IMR-90 (cell line): ENCODE measurements around the gene RAPGEF2. TPM values are rescaled to one million over a fixed set of nuclear protein-coding genes. Genes with fewer than 3 reads are reported as not detected.

ENCODE experiments used
- ATAC-seq: fragments of 200-7000 bp; cut with Tn5 transposase; 2 replicates; pipeline ENCODE4 v1.9.1; 2020; ENCODE audit warnings: low read depth, mild to moderate bottlenecking, moderate library complexity
- BruUV-seq: library from RNA; stranded (reverse); fragments of 400-500 nt; replicated peaks from 2 replicates; lab custom pipeline; 2021; lab: Mats Ljungman, UMichigan
- CTCF ChIA-PET: fragments of 300-600 bp; formaldehyde crosslinking; extraction: SDS; loops from one replicate; lab custom pipeline; 2021; ENCODE audit warnings: antibody characterized with exemption; lab: Yijun Ruan, JAX
- POLR2A ChIA-PET: fragments of 300-600 bp; sonication (Branson Sonifier 250); formaldehyde crosslinking; loops from one replicate; lab custom pipeline; 2022; ENCODE audit warnings: antibody characterized with exemption; ENCODE audit not compliant: unreplicated experiment; lab: Charles Lee
- DNase-seq: peaks from one replicate; pipeline ENCODE4 v3.0.0; 2013
- H2AFZ ChIP-seq: replicated peaks from 2 replicates; pipeline ENCODE3; 2013; ENCODE audit warnings: low read length, mild to moderate bottlenecking; ENCODE audit not compliant: poor library complexity
- H2AK5ac ChIP-seq: 2 replicates; pipeline ENCODE4 v1.6.1; 2013; ENCODE audit warnings: low read depth, low read length, inconsistent platforms
- H2AK9ac ChIP-seq: replicated peaks from 2 replicates; pipeline ENCODE3; 2013; ENCODE audit warnings: mild to moderate bottlenecking, low read depth, low read length, moderate library complexity; ENCODE audit not compliant: poor library complexity
- H2BK120ac ChIP-seq: 2 replicates; pipeline ENCODE4 v1.6.1; 2013; ENCODE audit warnings: low read depth, low read length, inconsistent platforms
- H2BK15ac ChIP-seq: 3 replicates; pipeline ENCODE4 v1.6.1; 2013; ENCODE audit warnings: low read depth, low read length, inconsistent platforms
- H2BK20ac ChIP-seq: 2 replicates; pipeline ENCODE4 v1.6.1; 2013; ENCODE audit warnings: low read depth, mild to moderate bottlenecking, inconsistent platforms, low read length, moderate library complexity
- H2BK5ac ChIP-seq: 2 replicates; pipeline ENCODE4 v1.6.1; 2013; ENCODE audit warnings: mild to moderate bottlenecking, low read depth, low read length, inconsistent platforms; ENCODE audit not compliant: poor library complexity, severe bottlenecking
- H3K14ac ChIP-seq: replicated peaks from 2 replicates; pipeline ENCODE4 v1.6.1; 2013; ENCODE audit warnings: low read depth, low read length, inconsistent platforms
- H3K18ac ChIP-seq: 2 replicates; pipeline ENCODE4 v1.6.1; 2013; ENCODE audit warnings: low read depth, low read length, control low read depth
- H3K23ac ChIP-seq: 2 replicates; pipeline ENCODE4 v1.6.1; 2013; ENCODE audit warnings: low read depth, low read length, inconsistent platforms
- H3K27ac ChIP-seq: 2 replicates; pipeline ENCODE4 v1.5.1; 2013; ENCODE audit warnings: mild to moderate bottlenecking, control low read depth, low read length; ENCODE audit not compliant: insufficient read depth
- H3K27me3 ChIP-seq: 2 replicates; pipeline ENCODE4 v1.6.1; 2013; ENCODE audit warnings: low read length; ENCODE audit not compliant: control insufficient read depth, insufficient read depth
- H3K36me3 ChIP-seq: 2 replicates; pipeline ENCODE4 v1.6.1; 2013; ENCODE audit warnings: low read length, mixed read lengths; ENCODE audit not compliant: control insufficient read depth, insufficient read depth
- H3K4ac ChIP-seq: 2 replicates; pipeline ENCODE4 v1.6.1; 2013; ENCODE audit warnings: low read depth, low read length, inconsistent platforms
- H3K4me1 ChIP-seq: 2 replicates; pipeline ENCODE4 v1.6.1; 2013; ENCODE audit warnings: low read length, mixed read lengths; ENCODE audit not compliant: control insufficient read depth, insufficient read depth
- H3K4me2 ChIP-seq: 2 replicates; pipeline ENCODE4 v1.6.1; 2013; ENCODE audit warnings: low read depth, mild to moderate bottlenecking, control low read depth, low read length, moderate library complexity
- H3K4me3 ChIP-seq: 2 replicates; pipeline ENCODE4 v1.5.1; 2013; ENCODE audit warnings: low read depth, mild to moderate bottlenecking, control low read depth, low read length, moderate library complexity; ENCODE audit not compliant: insufficient read depth
- H3K56ac ChIP-seq: 2 replicates; pipeline ENCODE4 v1.6.1; 2013; ENCODE audit warnings: low read length, inconsistent platforms; ENCODE audit not compliant: insufficient read depth; ENCODE audit errors: extremely low read depth
- H3K79me1 ChIP-seq, 2 experiments: 2 replicates each; pipeline ENCODE4 v1.6.1; 2013; ENCODE audit warnings: low read length in 2 of 2, inconsistent platforms in 1 of 2, low read depth in 1 of 2
- H3K9ac ChIP-seq: 2 replicates; pipeline ENCODE4 v1.6.1; 2013; ENCODE audit warnings: low read depth, low read length, control low read depth
- H3K9me1 ChIP-seq: 2 replicates; pipeline ENCODE4 v1.6.1; 2013; ENCODE audit warnings: low read length, inconsistent platforms; ENCODE audit not compliant: insufficient read depth
- H3K9me3 ChIP-seq: 2 replicates; pipeline ENCODE4 v1.6.1; 2013; ENCODE audit warnings: low read length; ENCODE audit not compliant: control insufficient read depth, insufficient read depth
- H4K20me1 ChIP-seq: 2 replicates; pipeline ENCODE4 v1.6.1; 2013; ENCODE audit warnings: low read length, inconsistent platforms; ENCODE audit not compliant: insufficient read depth
- H4K5ac ChIP-seq: 2 replicates; pipeline ENCODE4 v1.6.1; 2013; ENCODE audit warnings: mild to moderate bottlenecking, low read depth, low read length, control low read depth
- H4K8ac ChIP-seq, 2 experiments: 2 replicates each; pipeline ENCODE4 v1.6.1; 2013; ENCODE audit warnings: low read depth in 2 of 2, low read length in 2 of 2, control low read depth in 1 of 2, inconsistent platforms in 1 of 2
- H4K91ac ChIP-seq: 2 replicates; pipeline ENCODE4 v1.6.1; 2013; ENCODE audit warnings: low read depth, low read length, inconsistent platforms; ENCODE audit not compliant: insufficient read depth
- RAD21 ChIP-seq: IDR thresholded peaks from 2 replicates; pipeline ENCODE4 v1.6.1; 2012; ENCODE audit warnings: low read length, improper control_type of control experiment
- SMC3 ChIP-seq: fragments of 150-350 bp; IDR thresholded peaks from 2 replicates; pipeline ENCODE4 v1.6.1; 2016; ENCODE audit warnings: low read depth, mild to moderate bottlenecking, antibody characterized with exemption, low read length, moderate library complexity
- WGBS, 2 experiments: methylation state at CpG; one replicate each; pipeline versions ENCODE4 v1.1.5 to v1.1.7; 2013; ENCODE audit warnings: missing lambda C conversion rate in 2 of 2; ENCODE audit not compliant: insufficient read length in 1 of 2; ENCODE audit errors: extremely low coverage in 2 of 2; 5-methylcytosine and 5-hydroxymethylcytosine counted together
- dilution Hi-C: fragments of 300-500 bp; cut with HindIII; formaldehyde crosslinking; loops from one replicate; pipeline ENCODE4 v1.14.3; 2018; ENCODE audit warnings: low sequenced_read_pairs; ENCODE audit not compliant: unreplicated experiment
- in situ Hi-C: fragments of 300-500 bp; cut with MboI; formaldehyde crosslinking; loops from 3 replicates; pipeline ENCODE4 v1.14.3; 2019; ENCODE audit warnings: low sequenced_read_pairs, inconsistent platforms, mixed read lengths
- intact Hi-C: fragments of 100-400 bp; cut with micrococcal nuclease; formaldehyde crosslinking; loops from 2 replicates; pipeline ENCODE4 v1.10.0; 2022
- polyA plus RNA-seq, 3 experiments: library from polyadenylated mRNA; depleted of rRNA; stranded (reverse); fragments of >200 nt; gene quantifications; 2 replicates each; pipeline ENCODE4 v1.2.3, GENCODE V29; 2012; ENCODE audit warnings: low replicate concordance in 1 of 3
- total RNA-seq: library from RNA; depleted of rRNA; stranded (reverse); fragments of >200 nt; gene quantifications from 2 replicates; pipeline ENCODE4 v1.2.3, GENCODE V29; 2012
- TF ChIP-seq, protein P1 (sequence below): fragments of 150-350 bp; IDR thresholded peaks from 2 replicates; pipeline ENCODE4 v1.6.1; 2017; ENCODE audit warnings: mild to moderate bottlenecking, antibody characterized with exemption, low read length, low read depth

RAPGEF2 gene
- total and polyA plus RNA-seq, 2 of the 4 experiments (the other 2 are of a cell fraction) = 27.6 to 109 TPM

DNA sequence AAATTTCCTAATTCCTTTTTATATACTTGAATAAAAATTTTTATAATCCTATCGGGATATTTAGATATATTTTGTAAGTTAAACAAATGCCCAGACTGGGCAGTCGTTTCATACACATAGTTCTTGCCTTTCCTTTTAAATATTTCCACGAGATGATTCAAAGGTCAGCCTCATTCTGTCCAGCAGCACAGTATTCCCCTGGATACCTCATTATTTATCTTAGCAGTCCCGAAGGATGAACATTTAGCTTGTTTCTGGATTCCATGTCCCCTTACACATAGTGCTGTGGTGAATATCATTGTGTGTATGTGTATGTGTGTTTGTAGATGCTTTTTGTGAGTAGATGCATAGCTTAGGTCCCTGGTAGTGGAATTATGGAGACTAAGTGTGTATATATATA, 38.3 kb downstream of the RAPGEF2 start:
- H2AK5ac ChIP-seq = no peak overlapping the region
- no peak overlapping the region for H3K4me3 ChIP-seq
- peaks cover 10% of the 10 kb centered on the region; the same call in 1 of the 2 replicates for H3K9me1 ChIP-seq
- no peak overlapping the region for H3K23ac ChIP-seq
- no CpG with 5 or more reads among the region's 4 CpGs for WGBS, 2 experiments
- intact Hi-C loops = loop anchor here (5.0 kb wide), 1 partner anchor 34 kb away; no protein-coding TSS in a partner anchor
- no peaks in the 10 kb centered on the region for H3K36me3 ChIP-seq
- no peak overlapping the region for H3K4me2 ChIP-seq
- no TSS peak for BruUV-seq
- no peak overlapping the region for H3K4ac ChIP-seq
- H3K9me3 ChIP-seq = no peaks in the 10 kb centered on the region
- ATAC-seq = peak; percentile 82
- DNase-seq = peak; percentile 79
- H3K56ac ChIP-seq = no peak overlapping the region
- no peaks in the 10 kb centered on the region for H3K27me3 ChIP-seq
- CTCF ChIA-PET = no interaction called here
- no peak overlapping the region for H4K8ac ChIP-seq
- POLR2A ChIA-PET = no interaction called here
- H4K5ac ChIP-seq = no peak overlapping the region
- TF ChIP-seq SMC3 = no peak
- TF ChIP-seq RAD21 = no peak
- TF ChIP-seq, protein P1, sequence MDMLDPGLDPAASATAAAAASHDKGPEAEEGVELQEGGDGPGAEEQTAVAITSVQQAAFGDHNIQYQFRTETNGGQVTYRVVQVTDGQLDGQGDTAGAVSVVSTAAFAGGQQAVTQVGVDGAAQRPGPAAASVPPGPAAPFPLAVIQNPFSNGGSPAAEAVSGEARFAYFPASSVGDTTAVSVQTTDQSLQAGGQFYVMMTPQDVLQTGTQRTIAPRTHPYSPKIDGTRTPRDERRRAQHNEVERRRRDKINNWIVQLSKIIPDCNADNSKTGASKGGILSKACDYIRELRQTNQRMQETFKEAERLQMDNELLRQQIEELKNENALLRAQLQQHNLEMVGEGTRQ = no peak
- H2AK9ac ChIP-seq = no peak overlapping the region
- H2BK15ac ChIP-seq = no peak overlapping the region
- H4K91ac ChIP-seq = no peak overlapping the region
- peaks cover 26 to 50% of the 10 kb centered on the region in 2 experiments for H3K79me1 ChIP-seq
- no peak overlapping the region for H3K18ac ChIP-seq
- H3K4me1 ChIP-seq = peaks cover 7% of the 10 kb centered on the region; the same call in 1 of the 2 replicates
- H2BK5ac ChIP-seq = peak overlapping the region; percentile 50
- in situ Hi-C loops = no loop called here
- dilution Hi-C loops = no loop called here
- H2BK120ac ChIP-seq = no peak overlapping the region
- no peak overlapping the region for H2AFZ ChIP-seq
- H3K27ac ChIP-seq = no peak overlapping the region
- H3K14ac ChIP-seq = no peak overlapping the region
- no peak overlapping the region for H3K9ac ChIP-seq
- H2BK20ac ChIP-seq = no peak overlapping the region
- peaks cover 9% of the 10 kb centered on the region; the same call in 1 of the 2 replicates for H4K20me1 ChIP-seq
